ENCODE measurements around the gene ALOX15.
"Not testable (repeated sequence)": the region's sequence is repeated elsewhere in the genome, so short reads cannot be mapped to it uniquely, and the experiment has no call there.

ALOX15 gene

GRCh38 chr17:4652997-4653396 lies 11.5 kb upstream of the ALOX15 start:
- DNase-seq (ENCODE audit: low spot score): no peak

GRCh38 chr17:4648741-4649140 lies 7.3 kb upstream of the ALOX15 start:
- no peak for DNase-seq (ENCODE audit: low spot score)

- DNase-seq (ENCODE audit: low spot score): peak; percentile 37
Measured at GRCh38 chr17:4645642-4646041, 4.2 kb upstream of the ALOX15 start.

- no peak for DNase-seq (ENCODE audit: low spot score)
Measured at GRCh38 chr17:4643676-4644075, 2.2 kb upstream of the ALOX15 start.

GRCh38 chr17:4642286-4642685 lies 808 bp upstream of the ALOX15 start:
- no peak for DNase-seq (ENCODE audit: low spot score)

- not testable (repeated sequence) for DNase-seq (ENCODE audit: low spot score)
Measured at GRCh38 chr17:4640569-4641188, 799 bp downstream of the ALOX15 start.

GRCh38 chr17:4639301-4640059 lies 2.0 kb downstream of the ALOX15 start:
- DNase-seq (ENCODE audit: low spot score): not testable (repeated sequence)

- not testable (repeated sequence) for DNase-seq (ENCODE audit: low spot score)
Measured at GRCh38 chr17:4638766-4639165, 2.7 kb downstream of the ALOX15 start.

- no peak for DNase-seq (ENCODE audit: low spot score)
Measured at GRCh38 chr17:4636474-4637100, 4.9 kb downstream of the ALOX15 start.

- peak; percentile 60 for DNase-seq (ENCODE audit: low spot score)
Measured at GRCh38 chr17:4635823-4636375, 5.6 kb downstream of the ALOX15 start.

GRCh38 chr17:4634976-4635375 lies 6.5 kb downstream of the ALOX15 start:
- DNase-seq (ENCODE audit: low spot score): no peak

- DNase-seq (ENCODE audit: low spot score): no peak
Measured at GRCh38 chr17:4633643-4634042, 7.8 kb downstream of the ALOX15 start.

GRCh38 chr17:4632581-4632920 lies 8.9 kb downstream of the ALOX15 start:
- DNase-seq (ENCODE audit: low spot score): no peak

- DNase-seq (ENCODE audit: low spot score): no peak
Measured at GRCh38 chr17:4631836-4632580, 9.5 kb downstream of the ALOX15 start.

GRCh38 chr17:4631431-4631830 lies 10.0 kb downstream of the ALOX15 start:
- no peak for DNase-seq (ENCODE audit: low spot score)

GRCh38 chr17:4626734-4627256 lies 14.7 kb downstream of the ALOX15 start:
- no peak for DNase-seq (ENCODE audit: low spot score)

GRCh38 chr17:4625181-4625617 lies 16.3 kb downstream of the ALOX15 start:
- no peak for DNase-seq (ENCODE audit: low spot score)

GRCh38 chr17:4624451-4624911 lies 17.0 kb downstream of the ALOX15 start:
- not testable (repeated sequence) for DNase-seq (ENCODE audit: low spot score)

GRCh38 chr17:4623249-4623648 lies 18.2 kb downstream of the ALOX15 start:
- no peak for DNase-seq (ENCODE audit: low spot score)

GRCh38 chr17:4622375-4622774 lies 19.1 kb downstream of the ALOX15 start:
- DNase-seq (ENCODE audit: low spot score): no peak

GRCh38 chr17:4620531-4621101 lies 20.9 kb downstream of the ALOX15 start:
- DNase-seq (ENCODE audit: low spot score): no peak

Data from Ammon's horn (tissue), 1 donor.